ENCODE measurements around the gene OR8K5. TPM values are rescaled to one million over a fixed set of nuclear protein-coding genes. Genes with fewer than 3 reads are reported as not detected.
"Not testable (repeated sequence)": the region's sequence is repeated elsewhere in the genome, so short reads cannot be mapped to it uniquely, and the experiment has no call there.

OR8K5 gene
- total RNA-seq (2014; rRNA removed; shearing (Covaris generic)): not detected in 2 replicates
- not detected in 2 replicates for polyA plus RNA-seq (2015; cell fraction: cytosol; rRNA removed)
- polyA plus RNA-seq (2015; cell fraction: nucleus; rRNA removed): not detected in 2 replicates

GRCh38 chr11:56160217-56160616 lies at the start of gene OR8K5:
Gene OR8K5 (minus strand): TSS chr11:56160317. CDS start chr11:56160317, 0 bp downstream.
- DNase-seq (ENCODE audit: low read depth): no peak

GRCh38 chr11:56207790-56208189 lies 47.7 kb upstream of the OR8K5 start:
- DNase-seq (ENCODE audit: low read depth): no peak

- DNase-seq (ENCODE audit: low read depth): no peak
Observed at GRCh38 chr11:56197367-56197766, 37.2 kb upstream of the OR8K5 start.

DNA sequence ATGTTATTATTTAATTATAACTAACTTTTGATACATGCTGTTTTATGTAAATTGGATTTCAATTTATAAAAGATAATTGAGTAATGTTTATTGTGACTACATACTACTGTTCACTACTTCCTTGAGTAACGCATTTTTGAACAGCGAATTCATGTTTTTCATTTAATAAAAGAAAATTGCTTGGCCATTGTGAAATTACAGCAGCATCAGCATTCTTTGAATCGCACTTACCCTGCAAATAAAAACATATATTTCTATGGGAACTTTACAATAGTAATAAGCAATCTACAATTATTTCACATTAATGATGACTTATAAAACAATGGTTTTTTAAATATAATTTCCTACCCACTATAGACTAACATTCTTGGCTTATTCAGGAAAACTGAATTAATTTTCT lies 36.6 kb upstream of the OR8K5 start:
- DNase-seq (ENCODE audit: low read depth): no peak

GRCh38 chr11:56188602-56189001 lies 28.5 kb upstream of the OR8K5 start:
- DNase-seq (ENCODE audit: low read depth): no peak

GRCh38 chr11:56183459-56183858 lies 23.3 kb upstream of the OR8K5 start:
- DNase-seq (ENCODE audit: low read depth): no peak

- no peak for DNase-seq (ENCODE audit: low read depth)
Observed at GRCh38 chr11:56176318-56176717, 16.2 kb upstream of the OR8K5 start, which contains the start of gene OR5J2. Gene OR5J2 (plus strand): TSS chr11:56176618. CDS start chr11:56176618, 0 bp downstream.

- DNase-seq (ENCODE audit: low read depth): no peak
Observed at GRCh38 chr11:56172256-56172830, 12.2 kb upstream of the OR8K5 start.

DNA sequence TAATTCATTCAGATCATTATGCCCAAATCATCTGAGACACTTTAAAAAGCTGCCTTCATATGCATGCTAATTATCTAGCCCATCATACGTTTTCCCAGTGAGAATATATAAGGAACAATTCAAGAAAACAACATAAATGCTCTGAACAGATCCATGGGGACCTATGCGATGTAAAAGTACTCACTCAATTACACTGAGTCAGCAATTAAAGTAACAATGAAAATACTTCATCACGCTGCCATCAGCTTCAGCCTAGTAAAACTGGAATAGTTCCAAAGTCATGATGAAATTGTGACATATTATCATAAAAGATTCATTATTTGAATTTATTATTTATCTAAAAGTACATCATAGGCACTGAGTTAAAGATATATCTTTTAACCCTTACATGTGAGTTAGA lies 3.7 kb upstream of the OR8K5 start:
- no peak for DNase-seq (ENCODE audit: low read depth)

GRCh38 chr11:56152333-56152732 lies 7.8 kb downstream of the OR8K5 start:
- peak; percentile 35 for DNase-seq (ENCODE audit: low read depth)

DNA sequence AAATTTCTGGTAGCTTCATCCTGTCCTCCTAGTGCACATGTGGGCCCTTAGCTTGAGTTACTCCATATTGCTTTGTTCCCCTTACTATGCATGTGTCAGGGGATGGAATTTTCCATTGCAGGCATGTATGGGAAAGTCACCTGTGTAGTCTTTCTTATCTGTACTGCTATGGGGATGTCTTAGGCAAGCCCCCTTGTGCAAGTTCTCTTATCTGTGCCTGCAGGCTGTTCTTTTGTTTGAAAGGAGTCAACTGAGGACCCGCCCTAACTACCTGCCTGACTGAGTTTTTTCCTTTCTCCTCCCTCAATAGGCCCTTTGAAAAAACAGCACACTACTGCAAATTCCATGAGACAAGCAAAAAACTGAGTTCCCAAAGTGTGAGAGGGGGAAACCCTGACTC lies 8.7 kb downstream of the OR8K5 start:
- no peak for DNase-seq (ENCODE audit: low read depth)

GRCh38 chr11:56143681-56144080 lies 16.4 kb downstream of the OR8K5 start:
- DNase-seq (ENCODE audit: low read depth): not testable (repeated sequence)

- DNase-seq (ENCODE audit: low read depth): no peak
Observed at GRCh38 chr11:56140151-56140661, 19.9 kb downstream of the OR8K5 start, which contains the start of gene OR8J3. Gene OR8J3 (minus strand): TSS chr11:56140201. CDS start chr11:56137718, 2,483 bp downstream.

DNA sequence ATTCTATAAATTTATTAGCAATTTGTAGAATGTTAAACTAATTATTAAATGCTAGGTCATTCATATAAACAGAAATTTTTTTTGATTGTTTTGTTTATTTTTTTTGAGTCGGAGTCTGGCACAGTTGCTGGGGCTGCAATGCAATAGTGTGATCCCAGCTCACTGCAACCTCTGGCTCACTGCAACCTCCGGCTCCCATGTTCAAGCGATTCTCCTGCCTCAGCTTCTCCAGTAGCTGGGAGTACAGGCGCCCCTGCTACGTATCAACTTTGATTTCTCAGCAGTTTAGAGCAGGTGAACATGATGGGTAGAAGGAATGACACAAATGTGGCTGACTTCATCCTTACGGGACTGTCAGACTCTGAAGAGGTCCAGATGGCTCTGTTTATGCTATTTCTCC lies 38.0 kb downstream of the OR8K5 start, which contains the start of gene OR8H3:
TSS of gene OR8H3 (plus strand) at position 301 of the 400 bp plus-strand sequence. CDS start at position 301, 0 bp downstream.
- no peak for DNase-seq (ENCODE audit: low read depth)

Other genes with a start within 250 kb of the OR8K5 start
- gene OR5W2, start 245.7 kb downstream of the OR8K5 start, total RNA-seq (2014; rRNA removed; shearing (Covaris generic)): not detected in 2 replicates
- not detected in 2 replicates for gene OR5I1, start 223.9 kb downstream of the OR8K5 start, total RNA-seq (2014; rRNA removed; shearing (Covaris generic))
- gene OR10AG1, start 190.4 kb downstream of the OR8K5 start, total RNA-seq (2014; rRNA removed; shearing (Covaris generic)): not detected in 2 replicates
- gene OR5F1, start 165.7 kb downstream of the OR8K5 start, total RNA-seq (2014; rRNA removed; shearing (Covaris generic)): not detected in 2 replicates
- not detected in 2 replicates for gene OR5AS1, start 132.7 kb downstream of the OR8K5 start, total RNA-seq (2014; rRNA removed; shearing (Covaris generic))
- not detected in 2 replicates for gene OR8I2, start 67.0 kb downstream of the OR8K5 start, total RNA-seq (2014; rRNA removed; shearing (Covaris generic))
- gene OR8H2, start 56.6 kb downstream of the OR8K5 start, total RNA-seq (2014; rRNA removed; shearing (Covaris generic)): not detected in 2 replicates
- gene OR8H3, start 37.9 kb downstream of the OR8K5 start, total RNA-seq (2014; rRNA removed; shearing (Covaris generic)): not detected in 2 replicates
- gene OR8J3, start 20.1 kb downstream of the OR8K5 start, total RNA-seq (2014; rRNA removed; shearing (Covaris generic)): not detected in 2 replicates
- not detected in 2 replicates for gene OR5J2, start 16.3 kb upstream of the OR8K5 start, total RNA-seq (2014; rRNA removed; shearing (Covaris generic))
- not detected in 2 replicates for gene OR5T2, start 73.9 kb upstream of the OR8K5 start, total RNA-seq (2014; rRNA removed; shearing (Covaris generic))
- gene OR5T3, start 91.9 kb upstream of the OR8K5 start, total RNA-seq (2014; rRNA removed; shearing (Covaris generic)): not detected in 2 replicates
- gene OR5T1, start 113.8 kb upstream of the OR8K5 start, total RNA-seq (2014; rRNA removed; shearing (Covaris generic)): not detected in 2 replicates
- gene OR8H1, start 131.9 kb upstream of the OR8K5 start, total RNA-seq (2014; rRNA removed; shearing (Covaris generic)): not detected in 2 replicates
- gene OR8K3, start 154.8 kb upstream of the OR8K5 start, total RNA-seq (2014; rRNA removed; shearing (Covaris generic)): not detected in 2 replicates
- not detected in 2 replicates for gene OR8K1, start 185.7 kb upstream of the OR8K5 start, total RNA-seq (2014; rRNA removed; shearing (Covaris generic))
- not detected in 2 replicates for gene OR8J1, start 194.0 kb upstream of the OR8K5 start, total RNA-seq (2014; rRNA removed; shearing (Covaris generic))
- gene OR8U1, start 215.3 kb upstream of the OR8K5 start, total RNA-seq (2014; rRNA removed; shearing (Covaris generic)): not detected in 2 replicates